ENCODE results near the gene UBAC1. TPM values are rescaled to one million over a fixed set of nuclear protein-coding genes. Genes with fewer than 3 reads are reported as not detected.

The UBAC1 gene
- polyA plus RNA-seq, 1 of the 3 experiments (the other 2 are of a cell fraction) = 67.7 TPM

DNA sequence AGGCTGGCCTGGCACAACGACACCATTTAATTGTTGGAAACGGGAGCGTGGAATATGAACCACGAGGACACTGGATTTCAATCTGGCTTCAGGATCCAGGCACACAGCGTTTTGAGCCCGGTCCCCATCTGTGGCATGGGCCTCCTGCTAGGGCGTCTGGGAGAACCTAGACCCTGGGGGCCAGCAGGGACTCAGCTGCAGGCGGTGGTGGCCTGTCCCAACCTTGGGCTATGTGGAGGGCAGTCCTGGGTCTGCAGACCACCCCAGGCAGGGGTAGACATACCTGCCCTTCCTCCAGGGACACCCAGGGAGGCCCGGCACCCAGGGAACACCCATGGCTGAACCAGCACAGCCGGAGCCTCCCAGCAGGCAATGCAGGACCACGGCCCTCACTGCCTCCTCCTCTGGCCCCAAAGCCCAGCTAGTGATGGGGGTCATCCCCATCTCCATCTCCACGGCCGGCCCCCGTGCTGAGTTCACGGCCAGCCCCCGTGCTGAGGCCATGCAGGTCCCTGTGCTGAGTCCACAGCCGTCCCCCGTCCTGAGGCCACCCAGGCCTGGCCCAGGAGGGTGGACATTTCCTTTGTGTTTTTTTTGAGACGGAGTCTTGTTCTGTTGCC, 18.5 kb upstream of the UBAC1 start:
- H3K27me3 ChIP-seq (ENCODE audit: insufficient read depth) = peaks cover 9% of the 10 kb centered on the region; the same call in 1 of the 2 replicates
- ChIA-PET POLR2A (interaction anchor here (1.2 kb wide), 1 partner anchor 18 kb away, joined by 3 read pairs; no protein-coding TSS in a partner anchor), CTCF (interaction anchor here (1.0 to 3.5 kb wide), 2 partner anchors 12 to 143 kb away, joined by 3 to 20 read pairs; no protein-coding TSS in a partner anchor)

DNA sequence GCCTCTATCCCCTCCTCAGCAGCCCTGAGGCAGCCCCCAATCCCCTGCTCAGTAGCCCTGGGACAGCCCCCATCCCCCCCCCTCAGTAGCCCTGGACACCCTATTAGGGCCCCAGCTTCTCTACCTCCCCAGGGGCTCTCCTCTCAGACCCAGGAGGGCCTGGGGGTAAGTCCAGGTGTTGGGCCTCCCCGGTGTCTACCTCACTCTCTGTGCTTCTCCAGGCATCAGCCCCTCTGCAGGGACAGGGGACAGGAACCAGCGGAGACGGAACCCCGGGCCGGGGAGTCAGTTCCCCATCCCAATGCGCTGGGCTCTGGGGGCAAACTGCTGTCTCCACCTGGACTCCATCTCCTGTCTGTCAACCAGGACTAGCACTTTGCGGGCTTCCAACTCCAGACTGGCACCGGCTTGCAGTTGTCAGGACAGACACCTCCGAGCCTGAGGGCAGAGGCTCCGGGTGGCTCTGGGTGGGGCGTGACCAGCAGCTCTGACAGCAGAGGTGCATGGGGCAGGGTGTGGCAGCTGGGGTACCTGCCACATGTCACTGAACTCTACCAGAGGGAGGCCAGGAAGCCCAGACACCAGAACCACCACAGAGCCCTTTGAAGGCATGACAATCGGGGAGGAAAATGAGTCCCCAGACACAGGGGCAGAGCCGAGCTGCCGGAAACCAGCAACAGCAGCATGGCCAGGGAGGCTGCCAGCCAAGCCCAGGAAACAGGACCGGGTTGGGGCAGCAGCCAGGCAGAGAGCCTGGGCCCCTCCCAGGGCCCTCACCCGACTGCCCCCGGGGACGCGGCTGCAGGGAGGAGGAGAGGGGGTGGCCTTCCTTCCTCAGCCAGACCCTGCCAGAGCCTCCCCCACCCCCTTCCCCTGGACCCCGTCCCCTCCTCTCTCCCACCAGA, 17.7 kb upstream of the UBAC1 start:
- ChIA-PET CTCF (interaction anchor here (1.0 to 3.5 kb wide), 2 partner anchors 11 to 144 kb away, joined by 3 to 20 read pairs; no protein-coding TSS in a partner anchor), POLR2A (interaction anchor here (0.6 to 1.2 kb wide), 2 partner anchors 9 to 17 kb away, joined by 3 to 5 read pairs; no protein-coding TSS in a partner anchor)
- Histone ChIP-seq H3K9me2 (no peaks in the 10 kb centered on the region), H3F3A (replicated peaks; ENCODE audit: insufficient read depth) (no peaks in the 10 kb centered on the region), H3K9me3 (no peaks in the 10 kb centered on the region), H3K27ac (ENCODE audit: low read depth in 2 of 2, low read length in 1 of 2) (peak overlapping the region in 1 of 2 experiments; percentile 80; a peak in 2 of 4 replicates), H3K4me3 (ENCODE audit: low read depth in 2 of 2, low read length in 1 of 2) (no peak overlapping the region), H3K79me2 (ENCODE audit: insufficient read depth) (no peaks in the 10 kb centered on the region), H2AFZ (ENCODE audit: low read depth) (no peak overlapping the region), H3K9ac (no peak overlapping the region), H4K20me1 (ENCODE audit: insufficient read depth) (no peaks in the 10 kb centered on the region), H3K4me1 (ENCODE audit: control insufficient read depth in 1 of 2, insufficient read depth in 2 of 2, low read depth in 1 of 2, low read length in 1 of 2) (peaks cover 4 to 42% of the 10 kb centered on the region in 2 experiments; a peak in 2 of 4 replicates), H3K27me3 (ENCODE audit: insufficient read depth) (peaks cover 9% of the 10 kb centered on the region; the same call in 1 of the 2 replicates), H3K4me2 (no peak overlapping the region), H3K36me3 (replicated peaks in 1 of 2; ENCODE audit: control insufficient read depth in 1 of 2, insufficient read depth in 2 of 2, low read length in 1 of 2) (no peaks in the 10 kb centered on the region)
- 78% methylated on average over 7 of the region's 20 CpGs for WGBS (ENCODE audit: low lambda C conversion rate)
- TF ChIP-seq USF1 (IDR thresholded peaks at IDR 0.05; ENCODE audit: borderline replicate concordance, low read depth) (no peak), POLR2AphosphoS5 (IDR thresholded peaks at IDR 0.05; ENCODE audit: low read depth, low read length) (no peak), RFX5 (IDR thresholded peaks at IDR 0.05; ENCODE audit: low read length) (no peak)
- DNase-seq = peak; percentile 82

More for the DNA sequence above, 18.5 kb upstream of the UBAC1 start:
- H3K4me2 ChIP-seq = no peak overlapping the region
- no peaks in the 10 kb centered on the region for H3F3A ChIP-seq (replicated peaks; ENCODE audit: insufficient read depth)
- H3K4me3 ChIP-seq (ENCODE audit: low read depth in 2 of 2, low read length in 1 of 2) = no peak overlapping the region
- TF ChIP-seq PBX3 (IDR thresholded peaks at IDR 0.05) = no peak
- TF ChIP-seq NRF1 (IDR thresholded peaks at IDR 0.05; ENCODE audit: low read depth, low read length) = no peak
- no peak for TF ChIP-seq EP300 (IDR thresholded peaks at IDR 0.05; ENCODE audit: borderline replicate concordance in 1 of 2, low read depth in 1 of 2, low read length in 1 of 2)
- TF ChIP-seq RXRA (IDR thresholded peaks at IDR 0.05; ENCODE audit: borderline replicate concordance, low read depth) = no peak
- TF ChIP-seq NFIC (IDR thresholded peaks at IDR 0.05; ENCODE audit: borderline replicate concordance) = no peak
- TF ChIP-seq, protein P1, sequence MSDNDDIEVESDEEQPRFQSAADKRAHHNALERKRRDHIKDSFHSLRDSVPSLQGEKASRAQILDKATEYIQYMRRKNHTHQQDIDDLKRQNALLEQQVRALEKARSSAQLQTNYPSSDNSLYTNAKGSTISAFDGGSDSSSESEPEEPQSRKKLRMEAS (IDR thresholded peaks at IDR 0.05; ENCODE audit: low read depth) = no peak
- TF ChIP-seq RCOR1 (IDR thresholded peaks at IDR 0.05; ENCODE audit: low read length) = no peak
- TF ChIP-seq CHD2 (IDR thresholded peaks at IDR 0.05; ENCODE audit: low read length, partially characterized antibody) = no peak
- no peak for TF ChIP-seq SIN3A (IDR thresholded peaks at IDR 0.05; ENCODE audit: borderline replicate concordance, low read depth, low read length)
- WGBS (ENCODE audit: low lambda C conversion rate) = 71% methylated on average over 9 of the region's 19 CpGs
- H3K36me3 ChIP-seq (replicated peaks in 1 of 2; ENCODE audit: control insufficient read depth in 1 of 2, insufficient read depth in 2 of 2, low read length in 1 of 2) = no peaks in the 10 kb centered on the region
- no peak for DNase-seq
- H3K9me3 ChIP-seq = no peaks in the 10 kb centered on the region
- H3K79me2 ChIP-seq (ENCODE audit: insufficient read depth) = no peaks in the 10 kb centered on the region
- peak overlapping the region in 1 of 2 experiments; percentile 80; a peak in 2 of 4 replicates for H3K27ac ChIP-seq (ENCODE audit: low read depth in 2 of 2, low read length in 1 of 2)
- peaks cover 5 to 45% of the 10 kb centered on the region in 2 experiments; a peak in 2 of 4 replicates for H3K4me1 ChIP-seq (ENCODE audit: control insufficient read depth in 1 of 2, insufficient read depth in 2 of 2, low read depth in 1 of 2, low read length in 1 of 2)
- no peak overlapping the region for H3K9ac ChIP-seq
- no peaks in the 10 kb centered on the region for H3K9me2 ChIP-seq
- no peaks in the 10 kb centered on the region for H4K20me1 ChIP-seq (ENCODE audit: insufficient read depth)
- no peak overlapping the region for H2AFZ ChIP-seq (ENCODE audit: low read depth)

Measured in SK-N-SH (cell line).